Hepatocyte (in vitro differentiated cells): ENCODE data around the gene LATS2. TPM values are rescaled to one million over a fixed set of nuclear protein-coding genes. Genes with fewer than 3 reads are reported as not detected.

Source experiments
- DNase-seq: peaks from one replicate; pipeline ENCODE4 v3.0.0-alpha.2; 2016; ENCODE audit warnings: low spot score
- H2AFZ ChIP-seq: fragments of 200-600 bp; sonication (generic); 2 replicates; pipeline ENCODE4 v1.6.0; 2016; ENCODE audit warnings: antibody characterized with exemption, mild to moderate bottlenecking
- H3K27ac ChIP-seq: fragments of 200-600 bp; sonication (generic); 2 replicates; pipeline ENCODE4 v1.5.1; 2016; ENCODE audit warnings: mild to moderate bottlenecking
- H3K27me3 ChIP-seq: fragments of 200-600 bp; sonication (generic); 2 replicates; pipeline ENCODE4 v1.6.1; 2016
- H3K36me3 ChIP-seq: fragments of 200-600 bp; sonication (generic); replicated peaks from 2 replicates; pipeline ENCODE4 v1.5.1; 2016; ENCODE audit warnings: low read depth; ENCODE audit not compliant: insufficient read depth
- H3K4me1 ChIP-seq: fragments of 200-600 bp; sonication (generic); 2 replicates; pipeline ENCODE4 v1.5.1; 2016; ENCODE audit warnings: mild to moderate bottlenecking, moderate library complexity; ENCODE audit not compliant: insufficient read depth
- H3K4me2 ChIP-seq: fragments of 200-600 bp; sonication (generic); 2 replicates; pipeline ENCODE4 v1.6.0; 2016
- H3K4me3 ChIP-seq: fragments of 200-600 bp; sonication (generic); 2 replicates; pipeline ENCODE4 v1.5.1; 2016; ENCODE audit warnings: mild to moderate bottlenecking
- H3K79me2 ChIP-seq: fragments of 200-600 bp; sonication (generic); 2 replicates; pipeline ENCODE4 v1.6.0; 2017; ENCODE audit warnings: mild to moderate bottlenecking
- H3K9me2 ChIP-seq: fragments of 200-600 bp; sonication (generic); replicated peaks from 2 replicates; pipeline ENCODE4 v1.6.0; 2017; ENCODE audit warnings: mild to moderate bottlenecking; ENCODE audit not compliant: insufficient read depth
- H3K9me3 ChIP-seq: fragments of 200-600 bp; sonication (generic); 2 replicates; pipeline ENCODE4 v1.5.1; 2016; ENCODE audit warnings: low read depth, mild to moderate bottlenecking
- H4K20me1 ChIP-seq: fragments of 200-600 bp; sonication (generic); 2 replicates; pipeline ENCODE4 v1.6.0; 2016; ENCODE audit warnings: mild to moderate bottlenecking; ENCODE audit not compliant: insufficient read depth, poor library complexity, severe bottlenecking
- EZH2 ChIP-seq: fragments of 200-600 bp; sonication (generic); IDR thresholded peaks from 2 replicates; pipeline ENCODE4 v1.6.1; 2016; ENCODE audit warnings: antibody characterized with exemption, mild to moderate bottlenecking, borderline replicate concordance
- EZH2phosphoT487 ChIP-seq: fragments of 200-600 bp; sonication (generic); IDR thresholded peaks from one replicate; pipeline ENCODE4 v1.6.1; 2018; ENCODE audit warnings: antibody characterized with exemption, mild to moderate bottlenecking, low read depth, moderate library complexity; ENCODE audit not compliant: unreplicated experiment, severe bottlenecking
- WGBS: methylation state at CpG from one replicate; pipeline ENCODE4 v1.1.6; 2016; ENCODE audit warnings: low lambda C conversion rate; ENCODE audit errors: missing lambda C conversion rate; 5-methylcytosine and 5-hydroxymethylcytosine counted together
- polyA plus RNA-seq: library from polyadenylated mRNA; unstranded; fragments of >200 nt; fragmentation: Nextera tagmentation; extraction: Ambion mirVana; gene quantifications from 2 replicates; pipeline ENCODE4 v1.2.1, GENCODE V29; 2016
- total RNA-seq: library from RNA; depleted of rRNA; stranded (reverse); fragments of >200 nt; gene quantifications from 2 replicates; pipeline ENCODE4 v1.2.3, GENCODE V29; 2014
- TF ChIP-seq, protein P1 (sequence below): fragments of 200-600 bp; sonication (generic); IDR thresholded peaks from 2 replicates; pipeline ENCODE4 v1.5.1; 2016; ENCODE audit warnings: antibody characterized with exemption, mild to moderate bottlenecking; ENCODE audit not compliant: poor library complexity

LATS2 gene
- total and polyA plus RNA-seq, 2 experiments from 2014 or later = 6.2 to 15.5 TPM

DNA sequence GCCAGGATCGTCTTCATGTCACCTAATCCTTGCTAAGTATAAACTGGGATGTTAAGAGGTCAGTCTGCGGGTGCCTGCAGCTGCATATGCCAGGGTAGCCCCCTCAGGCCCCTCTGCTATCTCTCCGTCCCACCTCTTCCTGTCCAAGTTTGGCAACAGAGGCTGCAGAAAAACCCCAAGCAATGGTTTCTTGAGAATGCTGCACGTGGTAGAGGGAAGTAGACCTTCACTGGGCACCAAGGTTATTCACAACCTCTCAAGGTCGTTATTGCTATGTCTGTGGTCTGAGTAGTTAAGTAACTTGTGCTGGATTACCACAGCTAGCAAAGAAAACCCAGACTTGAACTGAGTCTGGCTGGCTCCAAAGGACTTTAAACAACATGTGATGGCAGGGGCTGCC, 81.0 kb downstream of the LATS2 start:
- Histone ChIP-seq H3K79me2 (no peaks in the 10 kb centered on the region), H2AFZ (no peak overlapping the region), H3K36me3 (no peaks in the 10 kb centered on the region), H3K9me3 (no peaks in the 10 kb centered on the region), H3K4me1 (no peaks in the 10 kb centered on the region), H3K9me2 (no peaks in the 10 kb centered on the region), H3K4me2 (no peak overlapping the region), H3K27ac (no peak overlapping the region), H3K27me3 (no peaks in the 10 kb centered on the region), H4K20me1 (no peaks in the 10 kb centered on the region), H3K4me3 (no peak overlapping the region)
- no peak for DNase-seq
- 94% methylated on average over 5 of the region's 5 CpGs for WGBS
- TF ChIP-seq EZH2phosphoT487 = no peak
- no peak for TF ChIP-seq EZH2
- TF ChIP-seq, protein P1, sequence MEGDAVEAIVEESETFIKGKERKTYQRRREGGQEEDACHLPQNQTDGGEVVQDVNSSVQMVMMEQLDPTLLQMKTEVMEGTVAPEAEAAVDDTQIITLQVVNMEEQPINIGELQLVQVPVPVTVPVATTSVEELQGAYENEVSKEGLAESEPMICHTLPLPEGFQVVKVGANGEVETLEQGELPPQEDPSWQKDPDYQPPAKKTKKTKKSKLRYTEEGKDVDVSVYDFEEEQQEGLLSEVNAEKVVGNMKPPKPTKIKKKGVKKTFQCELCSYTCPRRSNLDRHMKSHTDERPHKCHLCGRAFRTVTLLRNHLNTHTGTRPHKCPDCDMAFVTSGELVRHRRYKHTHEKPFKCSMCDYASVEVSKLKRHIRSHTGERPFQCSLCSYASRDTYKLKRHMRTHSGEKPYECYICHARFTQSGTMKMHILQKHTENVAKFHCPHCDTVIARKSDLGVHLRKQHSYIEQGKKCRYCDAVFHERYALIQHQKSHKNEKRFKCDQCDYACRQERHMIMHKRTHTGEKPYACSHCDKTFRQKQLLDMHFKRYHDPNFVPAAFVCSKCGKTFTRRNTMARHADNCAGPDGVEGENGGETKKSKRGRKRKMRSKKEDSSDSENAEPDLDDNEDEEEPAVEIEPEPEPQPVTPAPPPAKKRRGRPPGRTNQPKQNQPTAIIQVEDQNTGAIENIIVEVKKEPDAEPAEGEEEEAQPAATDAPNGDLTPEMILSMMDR = no peak

DNA sequence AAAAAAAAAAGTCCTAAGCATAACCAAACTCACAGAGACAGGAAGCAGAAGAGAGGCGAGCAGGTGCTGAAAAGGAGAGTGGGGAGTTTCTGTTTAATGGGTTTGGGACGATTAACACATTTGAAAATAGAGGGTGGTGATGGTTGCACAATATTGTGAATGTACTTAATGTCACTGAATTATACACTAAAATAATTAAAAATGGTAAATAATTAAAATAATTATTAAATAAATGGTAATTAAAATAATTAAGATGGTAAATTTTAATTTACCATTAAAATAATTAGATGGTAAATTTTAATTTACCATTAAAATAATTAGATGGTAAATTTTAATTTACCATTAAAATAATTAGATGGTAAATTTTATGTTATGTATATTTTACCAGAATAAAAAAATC, 84.0 kb downstream of the LATS2 start:
- H3K9me2 ChIP-seq = no peaks in the 10 kb centered on the region
- H3K79me2 ChIP-seq = no peaks in the 10 kb centered on the region
- 98% methylated on average over 2 of the region's 2 CpGs for WGBS
- no peaks in the 10 kb centered on the region for H4K20me1 ChIP-seq
- H3K36me3 ChIP-seq = peaks cover 5% of the 10 kb centered on the region
- H3K27ac ChIP-seq = no peak overlapping the region
- TF ChIP-seq, protein P1 = no peak
- TF ChIP-seq EZH2 (no peak), EZH2phosphoT487 (no peak)
- no peaks in the 10 kb centered on the region for H3K9me3 ChIP-seq
- DNase-seq = no peak
- no peaks in the 10 kb centered on the region for H3K27me3 ChIP-seq
- H3K4me2 ChIP-seq = no peak overlapping the region
- no peak overlapping the region for H3K4me3 ChIP-seq
- no peak overlapping the region for H2AFZ ChIP-seq
- H3K4me1 ChIP-seq = no peaks in the 10 kb centered on the region

DNA sequence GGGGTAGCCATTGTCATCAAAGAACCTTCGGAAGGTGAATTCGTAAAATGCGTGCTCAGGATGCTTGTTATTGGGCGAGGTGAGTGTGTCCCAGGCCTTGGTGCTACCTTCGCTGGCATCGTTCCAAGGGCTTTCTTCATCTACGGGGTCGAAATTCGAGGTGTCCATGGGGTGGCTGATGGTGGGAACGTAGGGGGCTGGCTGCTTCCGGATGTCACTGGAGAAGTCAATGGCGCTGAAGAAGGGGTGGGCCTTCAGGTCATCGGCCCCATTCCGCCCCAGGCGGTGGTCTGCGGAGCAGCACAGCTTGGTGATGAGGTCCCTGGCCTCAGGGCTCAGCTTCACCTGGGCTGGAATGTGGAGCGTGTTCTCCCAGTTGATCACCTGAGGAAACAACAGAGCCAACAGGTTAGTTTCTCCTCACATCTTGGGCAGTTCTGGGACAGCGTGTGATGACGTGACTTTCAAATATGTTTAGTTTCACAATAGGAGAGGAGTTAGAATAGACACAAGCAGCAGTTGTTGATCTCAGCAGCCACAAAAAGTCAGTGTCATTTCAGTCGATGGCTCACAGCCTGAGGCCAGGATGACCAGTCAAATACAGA, 86.3 kb downstream of the LATS2 start:
- no peak overlapping the region for H3K27ac ChIP-seq
- TF ChIP-seq EZH2phosphoT487 = no peak
- TF ChIP-seq EZH2 = no peak
- TF ChIP-seq, protein P1 = no peak
- H3K36me3 ChIP-seq = peaks cover 5% of the 10 kb centered on the region
- no peak overlapping the region for H3K4me2 ChIP-seq
- no peak overlapping the region for H2AFZ ChIP-seq
- H3K9me3 ChIP-seq = no peaks in the 10 kb centered on the region
- no peaks in the 10 kb centered on the region for H3K4me1 ChIP-seq
- WGBS = 94% methylated on average over 20 of the region's 20 CpGs
- no peaks in the 10 kb centered on the region for H3K27me3 ChIP-seq
- H3K79me2 ChIP-seq = no peaks in the 10 kb centered on the region
- H3K9me2 ChIP-seq = no peaks in the 10 kb centered on the region
- H3K4me3 ChIP-seq = no peak overlapping the region
- DNase-seq = no peak
- no peaks in the 10 kb centered on the region for H4K20me1 ChIP-seq

DNA sequence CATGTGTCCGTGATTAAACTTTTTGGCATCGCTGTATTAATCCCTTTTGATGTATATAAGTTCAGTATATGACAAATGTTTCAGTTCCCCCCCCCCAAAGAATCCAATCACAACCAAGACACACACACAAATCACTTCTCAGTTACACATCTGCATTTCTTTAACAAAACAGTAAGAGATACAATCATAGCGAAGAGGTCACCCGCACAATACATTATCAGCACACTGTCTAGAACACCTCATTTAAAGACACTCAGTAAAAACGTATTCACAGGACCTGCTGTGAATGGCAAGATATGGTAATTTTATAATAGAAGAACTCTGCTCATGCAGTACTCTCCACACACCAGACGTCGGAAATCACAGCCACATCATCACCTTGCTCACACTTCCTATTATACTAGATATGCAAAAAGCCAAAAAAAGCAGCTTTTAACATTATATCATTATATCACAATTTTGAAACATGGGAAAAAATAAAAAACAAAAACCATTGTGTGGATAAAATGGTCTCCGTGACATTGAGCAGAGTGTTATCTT, 87.4 kb downstream of the LATS2 start:
- Histone ChIP-seq H3K79me2 (no peaks in the 10 kb centered on the region), H2AFZ (no peak overlapping the region), H3K4me2 (no peak overlapping the region), H4K20me1 (no peaks in the 10 kb centered on the region), H3K9me2 (no peaks in the 10 kb centered on the region), H3K9me3 (no peaks in the 10 kb centered on the region), H3K27ac (no peak overlapping the region), H3K36me3 (peaks cover 5% of the 10 kb centered on the region), H3K4me1 (no peaks in the 10 kb centered on the region), H3K4me3 (no peak overlapping the region), H3K27me3 (no peaks in the 10 kb centered on the region)
- TF ChIP-seq EZH2 = no peak
- TF ChIP-seq, protein P1 = no peak
- DNase-seq = no peak
- WGBS = 91% methylated on average over 8 of the region's 8 CpGs
